ENCODE measurements around the gene UNC13D.
A peak's percentile ranks its signal among the peaks of the same experiment; 100 is the strongest.
"Not testable (repeated sequence)": the region's sequence is repeated elsewhere in the genome, so short reads cannot be mapped to it uniquely, and the experiment has no call there.

UNC13D gene

GRCh38 chr17:75874323-75875181, 30.3 kb upstream of the UNC13D start:
- no peak for DNase-seq

- no peak for DNase-seq
Measured at GRCh38 chr17:75873587-75874322, 29.6 kb upstream of the UNC13D start.

GRCh38 chr17:75872434-75873351, 28.5 kb upstream of the UNC13D start:
- DNase-seq: no peak

GRCh38 chr17:75870228-75870627, 26.0 kb upstream of the UNC13D start:
- DNase-seq: not testable (repeated sequence)

GRCh38 chr17:75869282-75870141, 25.3 kb upstream of the UNC13D start:
- no peak for DNase-seq

GRCh38 chr17:75868730-75869281, 24.6 kb upstream of the UNC13D start:
- DNase-seq: not testable (repeated sequence)

GRCh38 chr17:75865404-75866188, 21.4 kb upstream of the UNC13D start:
- DNase-seq: not testable (repeated sequence)

- DNase-seq: not testable (repeated sequence)
Measured at GRCh38 chr17:75864887-75865286, 20.7 kb upstream of the UNC13D start.

GRCh38 chr17:75864448-75864871, 20.3 kb upstream of the UNC13D start:
- DNase-seq: no peak

GRCh38 chr17:75861927-75862317, 17.7 kb upstream of the UNC13D start:
- no peak for DNase-seq

GRCh38 chr17:75859358-75859757, 15.2 kb upstream of the UNC13D start:
- DNase-seq: not testable (repeated sequence)

GRCh38 chr17:75856062-75856756, 12.0 kb upstream of the UNC13D start:
- DNase-seq: peak; percentile 81

- DNase-seq: peak; percentile 100
Measured at GRCh38 chr17:75855310-75856061, 11.3 kb upstream of the UNC13D start, which contains the start of gene WBP2. Gene WBP2 (minus strand): TSS chr17:75855335. CDS start chr17:75855297, 38 bp downstream.

- no peak for DNase-seq
Measured at GRCh38 chr17:75854881-75855309, 10.7 kb upstream of the UNC13D start.

- peak; percentile 60 for DNase-seq
Measured at GRCh38 chr17:75854101-75854748, 10.0 kb upstream of the UNC13D start.

- no peak for DNase-seq
Measured at GRCh38 chr17:75853433-75853832, 9.2 kb upstream of the UNC13D start.

GRCh38 chr17:75851693-75851991, 7.4 kb upstream of the UNC13D start:
- DNase-seq: not testable (repeated sequence)

- DNase-seq: no peak
Measured at GRCh38 chr17:75850928-75851692, 6.9 kb upstream of the UNC13D start.

Data from NCI-H82 (cell line).